ENCODE data around the gene FMN2.

The FMN2 gene

GRCh38 chr1:240511789-240512188 lies 420.1 kb downstream of the FMN2 start:
- Histone ChIP-seq H4K20me1 (ENCODE audit: control insufficient read depth, insufficient read depth, low read depth, low read length) (no peaks in the 10 kb centered on the region), H3K9me2 (replicated peaks; ENCODE audit: control insufficient read depth, low read length) (no peaks in the 10 kb centered on the region), H3K9me3 (ENCODE audit: control insufficient read depth, insufficient read depth, low read length) (no peaks in the 10 kb centered on the region), H3K4me2 (ENCODE audit: low read length) (no peak overlapping the region), H3K4me1 (ENCODE audit: control insufficient read depth, low read length) (no peaks in the 10 kb centered on the region), H3K27me3 (ENCODE audit: control insufficient read depth, low read length) (no peaks in the 10 kb centered on the region; the same call in 1 of the 2 replicates), H3K36me3 (ENCODE audit: control insufficient read depth, low read length) (no peaks in the 10 kb centered on the region), H3F3A (ENCODE audit: control insufficient read depth, insufficient read depth) (no peaks in the 10 kb centered on the region), H3K27ac (ENCODE audit: low read depth, low read length) (no peak overlapping the region), H3K4me3 (ENCODE audit: low read length) (no peak overlapping the region), H3K79me2 (ENCODE audit: control insufficient read depth, low read length) (no peaks in the 10 kb centered on the region)
- TF ChIP-seq EZH2phosphoT487 (IDR thresholded peaks at IDR 0.05; ENCODE audit: borderline replicate concordance, low read length), result no peak
- TF ChIP-seq CTCF (IDR thresholded peaks at IDR 0.05; ENCODE audit: low read depth, low read length, poor library complexity, severe bottlenecking), result no peak

GRCh38 chr1:240515505-240515904 lies 423.8 kb downstream of the FMN2 start:
- H3K4me1 ChIP-seq (ENCODE audit: control insufficient read depth, low read length), result no peaks in the 10 kb centered on the region
- H4K20me1 ChIP-seq (ENCODE audit: control insufficient read depth, insufficient read depth, low read depth, low read length), result no peaks in the 10 kb centered on the region
- H3F3A ChIP-seq (ENCODE audit: control insufficient read depth, insufficient read depth), result no peaks in the 10 kb centered on the region
- H3K27ac ChIP-seq (ENCODE audit: low read depth, low read length), result no peak overlapping the region
- no peaks in the 10 kb centered on the region for H3K36me3 ChIP-seq (ENCODE audit: control insufficient read depth, low read length)
- no peaks in the 10 kb centered on the region for H3K79me2 ChIP-seq (ENCODE audit: control insufficient read depth, low read length)
- TF ChIP-seq CTCF (IDR thresholded peaks at IDR 0.05; ENCODE audit: low read depth, low read length, poor library complexity, severe bottlenecking) (no peak), EZH2phosphoT487 (IDR thresholded peaks at IDR 0.05; ENCODE audit: borderline replicate concordance, low read length) (no peak)
- no peaks in the 10 kb centered on the region for H3K27me3 ChIP-seq (ENCODE audit: control insufficient read depth, low read length)
- H3K4me2 ChIP-seq (ENCODE audit: low read length), result no peak overlapping the region
- H3K9me2 ChIP-seq (replicated peaks; ENCODE audit: control insufficient read depth, low read length), result no peaks in the 10 kb centered on the region
- H3K4me3 ChIP-seq (ENCODE audit: low read length), result no peak overlapping the region
- H3K9me3 ChIP-seq (ENCODE audit: control insufficient read depth, insufficient read depth, low read length), result no peaks in the 10 kb centered on the region

GRCh38 chr1:240516069-240516468 lies 424.4 kb downstream of the FMN2 start:
- Histone ChIP-seq H3K27ac (ENCODE audit: low read depth, low read length) (no peak overlapping the region), H3K4me1 (ENCODE audit: control insufficient read depth, low read length) (no peaks in the 10 kb centered on the region), H3K79me2 (ENCODE audit: control insufficient read depth, low read length) (no peaks in the 10 kb centered on the region), H3K9me3 (ENCODE audit: control insufficient read depth, insufficient read depth, low read length) (no peaks in the 10 kb centered on the region), H3K36me3 (ENCODE audit: control insufficient read depth, low read length) (no peaks in the 10 kb centered on the region), H3K4me3 (ENCODE audit: low read length) (no peak overlapping the region), H3K4me2 (ENCODE audit: low read length) (no peak overlapping the region), H3K9me2 (replicated peaks; ENCODE audit: control insufficient read depth, low read length) (no peaks in the 10 kb centered on the region), H4K20me1 (ENCODE audit: control insufficient read depth, insufficient read depth, low read depth, low read length) (no peaks in the 10 kb centered on the region), H3K27me3 (ENCODE audit: control insufficient read depth, low read length) (no peaks in the 10 kb centered on the region), H3F3A (ENCODE audit: control insufficient read depth, insufficient read depth) (no peaks in the 10 kb centered on the region)
- TF ChIP-seq EZH2phosphoT487 (IDR thresholded peaks at IDR 0.05; ENCODE audit: borderline replicate concordance, low read length), result no peak

- Histone ChIP-seq H4K20me1 (ENCODE audit: control insufficient read depth, insufficient read depth, low read depth, low read length) (no peaks in the 10 kb centered on the region), H3K27ac (ENCODE audit: low read depth, low read length) (no peak overlapping the region)
Measured at GRCh38 chr1:240517891-240518290, 426.2 kb downstream of the FMN2 start.

More at GRCh38 chr1:240517891-240518290, 426.2 kb downstream of the FMN2 start:
- no peaks in the 10 kb centered on the region for H3K9me3 ChIP-seq (ENCODE audit: control insufficient read depth, insufficient read depth, low read length)
- H3K4me2 ChIP-seq (ENCODE audit: low read length), result no peak overlapping the region
- H3K27me3 ChIP-seq (ENCODE audit: control insufficient read depth, low read length), result no peaks in the 10 kb centered on the region
- no peak for TF ChIP-seq CTCF (IDR thresholded peaks at IDR 0.05; ENCODE audit: low read depth, low read length, poor library complexity, severe bottlenecking)
- no peak for TF ChIP-seq EZH2phosphoT487 (IDR thresholded peaks at IDR 0.05; ENCODE audit: borderline replicate concordance, low read length)
- H3K36me3 ChIP-seq (ENCODE audit: control insufficient read depth, low read length), result no peaks in the 10 kb centered on the region
- no peaks in the 10 kb centered on the region for H3K79me2 ChIP-seq (ENCODE audit: control insufficient read depth, low read length)
- H3F3A ChIP-seq (ENCODE audit: control insufficient read depth, insufficient read depth), result no peaks in the 10 kb centered on the region
- no peaks in the 10 kb centered on the region for H3K9me2 ChIP-seq (replicated peaks; ENCODE audit: control insufficient read depth, low read length)
- H3K4me3 ChIP-seq (ENCODE audit: low read length), result no peak overlapping the region
- H3K4me1 ChIP-seq (ENCODE audit: control insufficient read depth, low read length), result no peaks in the 10 kb centered on the region

All from DOHH2 (cell line).